Kidney epithelial cell (primary cell): ENCODE results near the gene PHLPP2. TPM values are rescaled to one million over a fixed set of nuclear protein-coding genes. Genes with fewer than 3 reads are reported as not detected.

Experiments
- DNase-seq: peaks from one replicate; pipeline ENCODE4 v3.0.0-alpha.2; 2010; ENCODE audit warnings: low read depth
- H3K27me3 ChIP-seq: 2 replicates; pipeline ENCODE4 v1.6.0; 2011; ENCODE audit warnings: low read length; ENCODE audit not compliant: control insufficient read depth, insufficient read depth
- H3K36me3 ChIP-seq: 2 replicates; pipeline ENCODE4 v1.5.1; 2011; ENCODE audit warnings: low read length; ENCODE audit not compliant: control insufficient read depth, insufficient read depth
- H3K4me3 ChIP-seq: 2 replicates; pipeline ENCODE4 v1.5.1; 2011; ENCODE audit warnings: low read depth, mild to moderate bottlenecking, control low read depth, low read length
- total RNA-seq: library from RNA; depleted of rRNA; stranded (reverse); fragments of >200 nt; gene quantifications from 2 replicates; pipeline ENCODE4 v1.2.3, GENCODE V29; 2015
- TF ChIP-seq, protein P1 (sequence below): IDR thresholded peaks from 2 replicates; pipeline ENCODE4 v1.5.1; 2011; ENCODE audit warnings: mild to moderate bottlenecking, moderate library complexity, low read length, control low read depth, inconsistent platforms; ENCODE audit not compliant: insufficient read depth, poor library complexity, severe bottlenecking

The PHLPP2 gene
- total RNA-seq, 1 donor from 2014 or later: 7.1 TPM

DNA sequence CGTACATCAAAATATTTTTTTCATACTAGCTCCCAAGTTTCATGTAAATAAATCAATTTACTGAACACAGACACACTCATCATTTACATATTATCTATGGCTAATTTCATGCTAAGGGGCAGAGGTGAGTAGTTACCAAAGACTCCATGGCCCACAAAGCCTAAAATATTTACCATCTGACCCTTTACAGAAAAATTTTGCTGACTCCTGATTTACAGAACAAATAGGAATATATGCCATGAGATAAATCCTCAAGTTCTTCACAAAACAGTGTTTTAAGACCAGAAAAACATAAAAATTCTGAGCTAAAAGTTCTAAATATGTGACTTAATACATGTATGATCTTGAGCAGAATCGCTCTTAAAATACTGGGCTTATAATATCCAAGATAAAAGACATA, 36.6 kb upstream of the PHLPP2 start:
- H3K4me3 ChIP-seq: no peak overlapping the region
- H3K36me3 ChIP-seq: peaks cover 2% of the 10 kb centered on the region
- TF ChIP-seq, protein P1, sequence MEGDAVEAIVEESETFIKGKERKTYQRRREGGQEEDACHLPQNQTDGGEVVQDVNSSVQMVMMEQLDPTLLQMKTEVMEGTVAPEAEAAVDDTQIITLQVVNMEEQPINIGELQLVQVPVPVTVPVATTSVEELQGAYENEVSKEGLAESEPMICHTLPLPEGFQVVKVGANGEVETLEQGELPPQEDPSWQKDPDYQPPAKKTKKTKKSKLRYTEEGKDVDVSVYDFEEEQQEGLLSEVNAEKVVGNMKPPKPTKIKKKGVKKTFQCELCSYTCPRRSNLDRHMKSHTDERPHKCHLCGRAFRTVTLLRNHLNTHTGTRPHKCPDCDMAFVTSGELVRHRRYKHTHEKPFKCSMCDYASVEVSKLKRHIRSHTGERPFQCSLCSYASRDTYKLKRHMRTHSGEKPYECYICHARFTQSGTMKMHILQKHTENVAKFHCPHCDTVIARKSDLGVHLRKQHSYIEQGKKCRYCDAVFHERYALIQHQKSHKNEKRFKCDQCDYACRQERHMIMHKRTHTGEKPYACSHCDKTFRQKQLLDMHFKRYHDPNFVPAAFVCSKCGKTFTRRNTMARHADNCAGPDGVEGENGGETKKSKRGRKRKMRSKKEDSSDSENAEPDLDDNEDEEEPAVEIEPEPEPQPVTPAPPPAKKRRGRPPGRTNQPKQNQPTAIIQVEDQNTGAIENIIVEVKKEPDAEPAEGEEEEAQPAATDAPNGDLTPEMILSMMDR: no peak
- no peak for DNase-seq
- H3K27me3 ChIP-seq: no peaks in the 10 kb centered on the region

- Histone ChIP-seq H3K27me3 (no peaks in the 10 kb centered on the region), H3K4me3 (no peak overlapping the region), H3K36me3 (peaks cover 3% of the 10 kb centered on the region)
- no peak for DNase-seq
- TF ChIP-seq, protein P1: no peak
Measured at GRCh38 chr16:71758293-71758760, 33.8 kb upstream of the PHLPP2 start.

- no peak overlapping the region for H3K4me3 ChIP-seq
Measured at GRCh38 chr16:71754652-71755051, 30.2 kb upstream of the PHLPP2 start.

GRCh38 chr16:71754108-71754507, 29.6 kb upstream of the PHLPP2 start:
- peaks cover 2% of the 10 kb centered on the region for H3K36me3 ChIP-seq
- TF ChIP-seq, protein P1: no peak
- DNase-seq: no peak
- H3K27me3 ChIP-seq: no peaks in the 10 kb centered on the region
- no peak overlapping the region for H3K4me3 ChIP-seq

More at GRCh38 chr16:71754652-71755051, 30.2 kb upstream of the PHLPP2 start:
- Histone ChIP-seq H3K27me3 (no peaks in the 10 kb centered on the region), H3K36me3 (peaks cover 2% of the 10 kb centered on the region)
- no peak for DNase-seq
- TF ChIP-seq, protein P1: no peak

- no peaks in the 10 kb centered on the region for H3K27me3 ChIP-seq
- H3K36me3 ChIP-seq: peaks cover 2% of the 10 kb centered on the region
- TF ChIP-seq, protein P1: no peak
- H3K4me3 ChIP-seq: no peak overlapping the region
- DNase-seq: no peak
Measured at GRCh38 chr16:71748226-71748625, 23.7 kb upstream of the PHLPP2 start.

GRCh38 chr16:71746442-71747046, 22.0 kb upstream of the PHLPP2 start:
- Histone ChIP-seq H3K36me3 (peaks cover 2% of the 10 kb centered on the region), H3K27me3 (no peaks in the 10 kb centered on the region), H3K4me3 (no peak overlapping the region)
- no peak for DNase-seq
- TF ChIP-seq, protein P1: peak; percentile 79
